ENCODE data around the gene FLNB. TPM values are rescaled to one million over a fixed set of nuclear protein-coding genes. Genes with fewer than 3 reads are reported as not detected.

Gene FLNB
- total RNA-seq, 1 experiment from 2014 or later, result 309 TPM

DNA sequence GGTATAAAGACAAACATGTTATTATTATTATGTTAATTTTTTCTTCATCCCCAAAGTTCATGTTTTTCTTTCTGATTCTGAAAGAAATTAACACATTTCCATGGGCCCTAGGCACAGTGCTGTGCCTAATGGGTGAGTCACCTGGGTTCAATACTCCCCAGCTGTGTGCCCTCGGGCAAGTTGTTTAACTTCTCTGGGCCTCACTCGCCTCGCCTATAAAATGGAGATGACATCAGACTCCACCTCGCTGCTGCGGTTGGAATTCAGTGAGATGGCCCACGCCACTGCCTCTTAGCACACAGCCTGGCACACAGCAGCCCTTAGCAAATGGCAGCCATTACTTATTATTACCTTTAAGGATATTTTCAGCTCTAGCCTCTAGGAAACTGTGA lies 179.9 kb downstream of the FLNB start:
- Histone ChIP-seq H3K4me1 (ENCODE audit: control insufficient read depth, insufficient read depth, low read length) (peaks cover 7% of the 10 kb centered on the region; the same call in 1 of the 2 replicates), H3K4me3 (ENCODE audit: low read depth in 2 of 2, low read length in 2 of 2) (no peak overlapping the region), H3K27ac (ENCODE audit: low read length) (no peak overlapping the region), H3K36me3 (ENCODE audit: control insufficient read depth, insufficient read depth, low read length) (no peaks in the 10 kb centered on the region), H3K9me3 (ENCODE audit: control insufficient read depth, insufficient read depth, low read depth, low read length) (no peaks in the 10 kb centered on the region), H3K27me3 (ENCODE audit: control insufficient read depth, insufficient read depth, low read length) (no peaks in the 10 kb centered on the region)
- no TSS peak for BruUV-seq (replicated peaks)
- ATAC-seq (peak; percentile 66), DNase-seq (ENCODE audit: low read depth, low spot score) (no peak)
- no peak for TF ChIP-seq SIN3A (IDR thresholded peaks at IDR 0.05; ENCODE audit: borderline replicate concordance, insufficient read depth, low read depth, low read length)
- no peak for TF ChIP-seq TCF7L2 (IDR thresholded peaks at IDR 0.05; ENCODE audit: low read depth, low read length)
- no peak for TF ChIP-seq REST (IDR thresholded peaks at IDR 0.05; ENCODE audit: insufficient read depth in 1 of 2, low read depth in 2 of 2, low read length in 1 of 2)
- TF ChIP-seq POLR2AphosphoS5 (IDR thresholded peaks at IDR 0.05; ENCODE audit: low read depth, low read length), result no peak
- no peak for TF ChIP-seq CTCF (IDR thresholded peaks at IDR 0.05)
- in situ Hi-C loops (cut with HindIII; ENCODE audit: low pct_unique_long_range_greater_than_20kb, low sequenced_read_pairs) (no loop called here), intact Hi-C loops (cut with micrococcal nuclease; ENCODE audit: unreplicated experiment) (loop anchor here (10.0 kb wide), 1 partner anchor 227 kb away; no protein-coding TSS in a partner anchor)
- ChIA-PET CTCF (interaction anchor here (0.7 to 3.0 kb wide), 7 partner anchors 29 to 323 kb away, joined by 3 to 33 read pairs (median 5); partner anchors contain the start of genes HTD2 and RPP14), POLR2A (interaction anchor here (0.6 kb wide), 1 partner anchor 823 kb away, joined by 10 read pairs; no protein-coding TSS in a partner anchor)

- H3K27me3 ChIP-seq (ENCODE audit: control insufficient read depth, insufficient read depth, low read length), result no peaks in the 10 kb centered on the region
- TF ChIP-seq POLR2AphosphoS5 (IDR thresholded peaks at IDR 0.05; ENCODE audit: low read depth, low read length), result no peak
- no peak for TF ChIP-seq SIN3A (IDR thresholded peaks at IDR 0.05; ENCODE audit: borderline replicate concordance, insufficient read depth, low read depth, low read length)
- TF ChIP-seq CTCF (IDR thresholded peaks at IDR 0.05), result no peak
- TF ChIP-seq TCF7L2 (IDR thresholded peaks at IDR 0.05; ENCODE audit: low read depth, low read length), result no peak
- no peak for TF ChIP-seq REST (IDR thresholded peaks at IDR 0.05; ENCODE audit: insufficient read depth in 1 of 2, low read depth in 2 of 2, low read length in 1 of 2)
- no peak overlapping the region for H3K27ac ChIP-seq (ENCODE audit: low read length)
- in situ Hi-C loops (cut with HindIII; ENCODE audit: low pct_unique_long_range_greater_than_20kb, low sequenced_read_pairs), result no loop called here
- intact Hi-C loops (cut with micrococcal nuclease; ENCODE audit: unreplicated experiment), result loop anchor here (10.0 kb wide), 1 partner anchor 226 kb away; no protein-coding TSS in a partner anchor
- ChIA-PET CTCF (interaction anchor here (2.0 to 3.0 kb wide), 2 partner anchors 28 to 111 kb away, joined by 12 to 33 read pairs; no protein-coding TSS in a partner anchor), POLR2A (no interaction called here)
- ATAC-seq (no peak), DNase-seq (ENCODE audit: low read depth, low spot score) (no peak)
- no peak overlapping the region for H3K4me3 ChIP-seq (ENCODE audit: low read depth in 2 of 2, low read length in 2 of 2)
- no peaks in the 10 kb centered on the region for H3K9me3 ChIP-seq (ENCODE audit: control insufficient read depth, insufficient read depth, low read depth, low read length)
- peaks cover 7% of the 10 kb centered on the region; the same call in 1 of the 2 replicates for H3K4me1 ChIP-seq (ENCODE audit: control insufficient read depth, insufficient read depth, low read length)
- BruUV-seq (replicated peaks), result no TSS peak
- no peaks in the 10 kb centered on the region for H3K36me3 ChIP-seq (ENCODE audit: control insufficient read depth, insufficient read depth, low read length)
Measured at GRCh38 chr3:58188921-58189451, 180.8 kb downstream of the FLNB start.

All from Panc1 (cell line).